Astrocyte of the cerebellum (primary cell): Measurements from ENCODE around the gene MORN5.

Experiments
- DNase-seq: peaks from one replicate; pipeline ENCODE4 v3.0.0-alpha.2; 2011; ENCODE audit warnings: low read depth
- H3K4me3 ChIP-seq: 2 replicates; pipeline ENCODE4 v1.5.1; 2011; ENCODE audit warnings: mild to moderate bottlenecking, low read depth, low read length, moderate library complexity
- CTCF ChIP-seq: IDR thresholded peaks from 2 replicates; pipeline ENCODE4 v1.5.1; 2012; ENCODE audit warnings: low read length, low read depth, moderate library complexity, mild to moderate bottlenecking; ENCODE audit errors: missing control alignments
- in situ Hi-C: cut with HindIII; loops from 2 replicates; pipeline ENCODE4 v1.10.0; 2017; ENCODE audit warnings: low sequenced_read_pairs

Gene MORN5

GRCh38 chr9:122159026-122159924, at the start of gene MORN5, which contains the start of gene NDUFA8:
TSS of gene MORN5 (plus strand) at chr9:122159908. CDS start at chr9:122159973, 65 bp downstream.
TSS of gene NDUFA8 (minus strand) at chr9:122159779. CDS start at chr9:122159677, 102 bp downstream.
- in situ Hi-C loops: no loop called here
- DNase-seq: peak; percentile 90
- H3K4me3 ChIP-seq: peak within 1 kb of the TSS; percentile 97
- TF ChIP-seq CTCF: no peak

GRCh38 chr9:122110100-122110833, 49.4 kb upstream of the MORN5 start:
- no peak for TF ChIP-seq CTCF
- in situ Hi-C loops: no loop called here
- H3K4me3 ChIP-seq: no peak overlapping the region
- no peak for DNase-seq

DNA sequence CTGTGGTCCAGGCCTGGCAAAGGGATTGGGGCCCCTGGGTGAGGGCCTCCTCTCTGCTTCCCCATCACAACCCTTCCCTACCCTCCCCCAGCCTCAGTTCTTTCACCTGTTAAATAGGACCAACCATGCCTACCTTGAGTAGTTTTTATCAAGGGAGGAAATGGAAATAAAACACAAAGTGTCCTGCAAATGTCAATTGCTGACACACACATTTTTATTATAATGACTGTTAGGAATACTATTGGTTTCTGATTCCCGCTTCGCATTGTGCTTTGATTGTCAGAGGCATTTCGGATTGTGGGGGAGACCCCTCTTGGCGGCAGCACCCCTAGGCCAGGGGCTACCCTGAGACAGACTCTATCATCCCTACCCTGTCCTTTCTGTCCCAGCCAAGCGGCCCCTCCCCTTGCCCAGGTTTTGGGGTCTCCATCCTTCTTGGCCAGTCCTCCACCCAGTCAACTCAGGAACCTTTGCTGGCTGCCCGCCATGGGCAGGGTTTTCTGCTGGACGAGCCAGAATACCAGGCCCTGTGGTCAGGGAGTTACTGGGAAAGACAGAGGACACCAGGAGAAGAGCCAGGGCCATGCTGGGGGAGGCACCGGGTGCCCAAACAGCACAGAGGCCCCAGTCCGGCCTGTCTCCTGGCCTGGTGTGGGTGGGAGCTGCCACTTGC, 48.2 kb upstream of the MORN5 start:
- DNase-seq: no peak
- no peak overlapping the region for H3K4me3 ChIP-seq
- in situ Hi-C loops: no loop called here
- no peak for TF ChIP-seq CTCF

DNA sequence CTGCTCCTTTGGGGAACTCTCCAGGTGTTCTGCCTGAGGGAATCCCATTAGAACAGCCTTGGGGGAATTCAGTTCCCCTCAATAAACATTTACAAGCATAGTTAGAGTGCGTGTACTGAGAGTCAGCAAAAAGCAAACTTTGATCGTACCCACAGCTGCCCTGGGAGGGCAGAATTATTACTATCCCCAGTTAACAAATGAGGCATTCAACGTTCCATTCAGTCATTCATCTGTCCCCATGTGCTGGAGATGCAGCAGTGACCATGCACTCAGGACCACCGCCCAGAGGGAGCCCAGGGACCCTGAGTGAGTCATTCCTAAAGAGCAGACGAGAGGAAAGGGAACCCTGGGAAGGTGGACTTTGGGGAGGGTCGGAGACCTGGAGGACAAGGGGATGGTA, 47.5 kb upstream of the MORN5 start:
- H3K4me3 ChIP-seq: no peak overlapping the region
- DNase-seq: no peak
- TF ChIP-seq CTCF: no peak
- in situ Hi-C loops: no loop called here

DNA sequence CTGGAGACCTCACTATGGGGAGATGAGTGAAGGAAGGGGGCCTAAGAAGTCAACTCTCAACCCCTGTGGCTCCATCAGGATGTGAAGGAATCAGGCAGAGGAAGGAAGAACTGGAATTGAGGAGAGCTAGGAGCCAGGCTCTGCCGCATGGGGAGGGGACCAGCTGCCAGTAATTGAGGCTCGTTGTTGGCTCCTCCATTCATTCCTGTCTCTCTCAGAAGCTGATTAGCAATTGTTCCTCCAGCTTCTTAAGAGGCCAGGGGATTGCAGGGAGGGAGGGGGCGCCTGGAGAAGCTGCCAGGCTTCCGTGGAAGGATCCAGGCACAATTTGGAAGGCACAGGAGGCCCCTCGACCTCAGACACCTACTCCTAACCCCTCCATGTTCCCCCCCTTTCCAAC, 46.1 kb upstream of the MORN5 start:
- H3K4me3 ChIP-seq: no peak overlapping the region
- no peak for DNase-seq
- in situ Hi-C loops: no loop called here
- TF ChIP-seq CTCF: no peak

DNA sequence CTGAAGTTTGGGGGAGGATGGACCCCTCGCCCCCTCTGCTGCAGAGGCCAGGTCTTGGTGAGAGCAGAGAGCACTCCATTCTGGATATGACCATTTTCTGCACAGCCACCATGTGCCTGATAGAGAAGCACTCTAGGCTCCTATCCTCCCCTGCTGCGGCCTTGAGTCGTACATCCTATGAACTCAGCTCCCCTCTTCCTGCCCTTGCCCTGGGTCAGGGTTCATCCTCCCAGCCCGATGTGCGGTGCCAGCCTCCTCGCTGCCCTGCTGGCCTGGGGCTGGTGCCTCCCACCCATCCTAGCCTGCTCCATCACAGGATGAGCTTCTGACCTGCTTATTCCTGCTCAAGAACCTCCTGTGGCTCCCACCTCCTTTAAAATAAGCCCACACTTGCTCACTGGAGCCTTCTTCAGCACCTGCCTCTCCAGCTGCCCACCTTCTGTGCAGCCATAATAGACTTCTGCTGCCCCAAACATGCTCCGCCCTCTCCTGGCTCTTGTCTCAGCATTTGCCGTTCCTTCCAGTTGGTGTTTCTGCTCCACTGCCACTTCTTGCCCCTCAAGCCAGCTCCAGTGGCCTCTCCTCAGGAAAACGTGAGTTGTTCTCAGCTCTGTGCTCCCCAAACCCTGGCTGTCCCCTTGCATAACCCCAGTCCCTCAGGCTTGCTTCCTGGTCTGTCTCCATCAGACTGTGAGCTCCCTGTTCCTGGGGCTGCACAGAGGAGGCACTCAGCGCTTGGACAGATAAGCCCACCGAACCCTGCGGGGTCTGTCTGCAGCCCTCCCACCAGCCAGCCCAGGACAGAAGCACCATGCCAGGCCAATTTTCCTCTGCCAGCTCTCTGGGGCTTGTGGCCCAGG, 44.3 kb upstream of the MORN5 start:
- in situ Hi-C loops: no loop called here
- no peak overlapping the region for H3K4me3 ChIP-seq
- no peak for DNase-seq
- no peak for TF ChIP-seq CTCF
